ENCODE measurements around the gene SLC25A25. TPM values are rescaled to one million over a fixed set of nuclear protein-coding genes. Genes with fewer than 3 reads are reported as not detected.
"Not testable (repeated sequence)": the region's sequence is repeated elsewhere in the genome, so short reads cannot be mapped to it uniquely, and the experiment has no call there.

SLC25A25 gene
- total and polyA plus RNA-seq, 2 donors (not counting 3 experiments of a cell fraction or from before 2014, with no cell fraction given): 18.1 to 20.2 TPM

GRCh38 chr9:128128836-128129590, 61.0 kb downstream of the SLC25A25 start:
- H3K4me3 ChIP-seq (replicated peaks in 1 of 3; ENCODE audit: insufficient read depth in 1 of 3, low read depth in 1 of 3, low read length in 3 of 3): peak overlapping the region; percentile 39 to 90 (median 83)
- H2AFZ ChIP-seq (ENCODE audit: low read depth, low read length): peak overlapping the region; percentile 71
- BruUV-seq (replicated peaks): no TSS peak
- H3K4me1 ChIP-seq (ENCODE audit: control insufficient read depth, extremely low read depth, insufficient read depth, low read length): peaks cover 11% of the 10 kb centered on the region
- TF ChIP-seq MAX (IDR thresholded peaks at IDR 0.05; ENCODE audit: insufficient read depth, insufficient read length) (no peak), POLR2A (IDR thresholded peaks at IDR 0.05; ENCODE audit: low read depth, low read length) (no peak), JUN (IDR thresholded peaks at IDR 0.05; ENCODE audit: borderline replicate concordance, insufficient read depth, insufficient read length, low read depth) (no peak), POLR2AphosphoS5 (IDR thresholded peaks at IDR 0.05; ENCODE audit: insufficient read depth, low read depth, low read length) (no peak), FOS (IDR thresholded peaks at IDR 0.05; ENCODE audit: borderline replicate concordance, insufficient read depth, low read length) (no peak), CTCF (IDR thresholded peaks at IDR 0.05; ENCODE audit: extremely low read depth in 1 of 2, insufficient read depth in 1 of 2, low read depth in 1 of 2, low read length in 2 of 2) (no peak), MYC (IDR thresholded peaks at IDR 0.05; ENCODE audit: low read depth, low read length) (no peak)
- no peak for DNase-seq (ENCODE audit: low read depth, low spot score)
- no peaks in the 10 kb centered on the region for H4K20me1 ChIP-seq (replicated peaks; ENCODE audit: control insufficient read depth, extremely low read depth, insufficient read depth, low read length)
- intact Hi-C loops (cut with micrococcal nuclease) (loop anchor here (1.0 kb wide), 3 partner anchors 31 to 61 kb away; partner anchors contain the start of genes BBLN and SLC25A25), dilution Hi-C loops (cut with MboI; ENCODE audit: extremely low pct_ligation_motif_present, low sequenced_read_pairs) (no loop called here)
- ChIA-PET CTCF (interaction anchor here (2.3 kb wide), 1 partner anchor 12 kb away, joined by 31 read pairs; no protein-coding TSS in a partner anchor), POLR2A (no interaction called here)
- H3K79me2 ChIP-seq (ENCODE audit: control insufficient read depth, insufficient read depth, low read length): peaks cover 11% of the 10 kb centered on the region
- no peaks in the 10 kb centered on the region for H3K9me3 ChIP-seq (replicated peaks; ENCODE audit: control insufficient read depth, insufficient read depth, low read length)
- peak overlapping the region; percentile 32 for H3K4me2 ChIP-seq (ENCODE audit: insufficient read depth, low read length)
- no peak overlapping the region for H3K27ac ChIP-seq (ENCODE audit: insufficient read depth, low read depth, low read length)
- H3K9ac ChIP-seq (replicated peaks; ENCODE audit: extremely low read depth, insufficient read depth, low read length): no peak overlapping the region
- H3K9me1 ChIP-seq (replicated peaks; ENCODE audit: control insufficient read depth, extremely low read depth, insufficient read depth, low read length): no peaks in the 10 kb centered on the region
- H3K27me3 ChIP-seq (ENCODE audit: control insufficient read depth in 2 of 2, insufficient read depth in 2 of 2, low read length in 2 of 2): peaks cover 11 to 15% of the 10 kb centered on the region in 2 experiments
- H3K36me3 ChIP-seq (ENCODE audit: control insufficient read depth in 2 of 2, extremely low read depth in 1 of 2, insufficient read depth in 2 of 2, low read length in 2 of 2): peaks cover 0 to 2% of the 10 kb centered on the region in 2 experiments
- no peak for FAIRE-seq

GRCh38 chr9:128129976-128130590, 62.1 kb downstream of the SLC25A25 start:
- H3K9me1 ChIP-seq (replicated peaks; ENCODE audit: control insufficient read depth, extremely low read depth, insufficient read depth, low read length); H3K9ac ChIP-seq (replicated peaks; ENCODE audit: extremely low read depth, insufficient read depth, low read length); H4K20me1 ChIP-seq (replicated peaks; ENCODE audit: control insufficient read depth, extremely low read depth, insufficient read depth, low read length); H3K36me3 ChIP-seq (ENCODE audit: control insufficient read depth in 2 of 2, extremely low read depth in 1 of 2, insufficient read depth in 2 of 2, low read length in 2 of 2); H3K4me3 ChIP-seq (replicated peaks in 1 of 3; ENCODE audit: insufficient read depth in 1 of 3, low read depth in 1 of 3, low read length in 3 of 3); H3K27ac ChIP-seq (ENCODE audit: insufficient read depth, low read depth, low read length); FAIRE-seq; H2AFZ ChIP-seq (ENCODE audit: low read depth, low read length); POLR2A ChIA-PET; dilution Hi-C loops (cut with MboI; ENCODE audit: extremely low pct_ligation_motif_present, low sequenced_read_pairs); H3K9me3 ChIP-seq (replicated peaks; ENCODE audit: control insufficient read depth, insufficient read depth, low read length); BruUV-seq (replicated peaks); DNase-seq (ENCODE audit: low read depth, low spot score); intact Hi-C loops (cut with micrococcal nuclease); H3K4me2 ChIP-seq (ENCODE audit: insufficient read depth, low read length): not testable (repeated sequence)
- CTCF ChIA-PET: interaction anchor here (0.6 kb wide), 1 partner anchor 11 kb away, joined by 3 read pairs; no protein-coding TSS in a partner anchor
- peaks cover 11% of the 10 kb centered on the region for H3K4me1 ChIP-seq (ENCODE audit: control insufficient read depth, extremely low read depth, insufficient read depth, low read length)
- peaks cover 12 to 15% of the 10 kb centered on the region in 2 experiments for H3K27me3 ChIP-seq (ENCODE audit: control insufficient read depth in 2 of 2, insufficient read depth in 2 of 2, low read length in 2 of 2)
- H3K79me2 ChIP-seq (ENCODE audit: control insufficient read depth, insufficient read depth, low read length): peaks cover 11% of the 10 kb centered on the region

All from endothelial cell of umbilical vein (primary cell).